ENCODE data around the gene RFTN1. TPM values are rescaled to one million over a fixed set of nuclear protein-coding genes. Genes with fewer than 3 reads are reported as not detected.

Gene RFTN1
- total RNA-seq, 1 donor from 2014 or later, result 53.4 TPM

DNA sequence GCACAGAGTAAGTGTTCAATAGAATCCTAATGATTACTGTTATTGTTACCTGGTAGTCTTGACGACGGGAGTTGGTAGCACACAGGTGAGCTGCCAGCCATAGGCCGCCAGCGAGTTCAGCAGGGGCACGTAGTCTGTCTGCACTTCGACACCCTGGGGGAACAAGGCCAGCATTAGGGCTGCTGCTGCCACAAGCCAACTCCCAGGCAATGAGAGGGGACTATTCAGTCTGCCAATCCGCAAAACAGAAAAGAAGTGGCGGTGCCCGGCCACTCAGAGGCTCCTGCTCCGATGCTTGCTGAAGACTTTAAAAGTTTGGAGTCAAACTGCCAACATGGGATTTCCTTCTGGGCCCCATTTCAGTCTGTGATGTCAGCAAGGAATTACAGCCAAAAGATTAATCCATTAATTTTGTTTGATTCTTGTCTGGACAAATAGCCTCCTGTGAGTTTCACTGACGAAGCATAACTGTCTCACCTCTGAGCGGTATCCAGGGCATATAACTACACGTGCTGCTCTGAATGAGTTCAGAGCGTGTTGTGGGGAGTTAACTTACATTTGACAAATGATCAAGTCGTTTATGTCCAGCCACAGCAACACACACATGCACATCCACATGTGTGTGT, 186.7 kb downstream of the RFTN1 start:
- H3K9me3 Mint-ChIP-seq (ENCODE audit: low read depth), result peaks cover 5% of the 10 kb centered on the region
- H3K27ac Mint-ChIP-seq (ENCODE audit: unreplicated experiment), result no peak overlapping the region
- H3K27me3 Mint-ChIP-seq (ENCODE audit: low read depth), result no peaks in the 10 kb centered on the region
- H3K36me3 Mint-ChIP-seq (ENCODE audit: low read depth), result peaks cover 17% of the 10 kb centered on the region
- no peak for DNase-seq (ENCODE audit: low spot score)
- no peaks in the 10 kb centered on the region for H3K4me1 Mint-ChIP-seq (ENCODE audit: low read depth)
- no peak overlapping the region for H3K4me3 Mint-ChIP-seq (ENCODE audit: unreplicated experiment)
- TF ChIP-seq, protein P1, sequence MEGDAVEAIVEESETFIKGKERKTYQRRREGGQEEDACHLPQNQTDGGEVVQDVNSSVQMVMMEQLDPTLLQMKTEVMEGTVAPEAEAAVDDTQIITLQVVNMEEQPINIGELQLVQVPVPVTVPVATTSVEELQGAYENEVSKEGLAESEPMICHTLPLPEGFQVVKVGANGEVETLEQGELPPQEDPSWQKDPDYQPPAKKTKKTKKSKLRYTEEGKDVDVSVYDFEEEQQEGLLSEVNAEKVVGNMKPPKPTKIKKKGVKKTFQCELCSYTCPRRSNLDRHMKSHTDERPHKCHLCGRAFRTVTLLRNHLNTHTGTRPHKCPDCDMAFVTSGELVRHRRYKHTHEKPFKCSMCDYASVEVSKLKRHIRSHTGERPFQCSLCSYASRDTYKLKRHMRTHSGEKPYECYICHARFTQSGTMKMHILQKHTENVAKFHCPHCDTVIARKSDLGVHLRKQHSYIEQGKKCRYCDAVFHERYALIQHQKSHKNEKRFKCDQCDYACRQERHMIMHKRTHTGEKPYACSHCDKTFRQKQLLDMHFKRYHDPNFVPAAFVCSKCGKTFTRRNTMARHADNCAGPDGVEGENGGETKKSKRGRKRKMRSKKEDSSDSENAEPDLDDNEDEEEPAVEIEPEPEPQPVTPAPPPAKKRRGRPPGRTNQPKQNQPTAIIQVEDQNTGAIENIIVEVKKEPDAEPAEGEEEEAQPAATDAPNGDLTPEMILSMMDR (IDR thresholded peaks at IDR 0.05), result no peak

DNA sequence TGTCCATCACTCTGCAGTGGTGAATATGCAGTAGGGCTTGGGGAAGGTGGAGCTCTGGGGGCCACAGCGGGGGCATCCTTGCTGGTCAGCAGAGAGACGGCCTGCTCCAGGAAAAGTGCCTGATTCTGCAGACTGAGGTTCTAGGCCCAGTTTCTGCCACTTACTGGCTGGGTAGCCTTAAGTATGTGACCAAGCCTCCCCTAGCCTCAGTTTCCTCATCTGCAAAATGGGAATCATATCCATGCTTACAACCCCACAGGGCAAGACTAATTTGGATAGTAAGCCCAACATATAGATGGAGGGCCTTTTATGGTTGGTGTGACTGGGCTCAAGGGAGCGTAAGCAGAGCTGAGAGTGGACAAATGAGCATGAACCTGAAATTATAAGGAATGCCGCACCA, 187.6 kb downstream of the RFTN1 start:
- no peak overlapping the region for H3K27ac Mint-ChIP-seq (ENCODE audit: unreplicated experiment)
- TF ChIP-seq, protein P1 (IDR thresholded peaks at IDR 0.05), result no peak
- no peaks in the 10 kb centered on the region for H3K9me3 Mint-ChIP-seq (ENCODE audit: low read depth)
- H3K36me3 Mint-ChIP-seq (ENCODE audit: low read depth), result peaks cover 18% of the 10 kb centered on the region
- no peaks in the 10 kb centered on the region for H3K4me1 Mint-ChIP-seq (ENCODE audit: low read depth)
- no peak for DNase-seq (ENCODE audit: low spot score)
- H3K4me3 Mint-ChIP-seq (ENCODE audit: unreplicated experiment), result no peak overlapping the region
- H3K27me3 Mint-ChIP-seq (ENCODE audit: low read depth), result no peaks in the 10 kb centered on the region

DNA sequence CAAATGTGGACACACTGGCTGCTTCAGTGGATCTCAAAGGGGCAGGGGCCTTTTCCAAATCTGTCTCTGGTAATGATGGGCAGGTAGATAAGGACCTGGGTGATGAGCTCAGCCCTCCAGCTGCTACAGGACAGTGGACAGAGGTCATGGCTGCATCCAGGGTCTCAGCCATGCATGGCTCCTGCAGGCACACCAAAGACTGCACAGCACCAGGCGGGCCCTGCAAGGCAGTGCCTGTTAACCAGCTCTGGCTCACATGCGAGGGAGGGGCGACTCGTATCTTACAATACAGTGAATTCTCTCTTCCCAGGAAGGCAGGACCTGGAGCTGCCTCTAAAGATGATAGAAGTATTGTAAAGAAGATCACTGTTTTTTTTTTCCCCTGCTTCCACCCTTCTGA, 189.8 kb downstream of the RFTN1 start:
- Mint-ChIP-seq H3K4me3 (ENCODE audit: unreplicated experiment) (no peak overlapping the region), H3K4me1 (ENCODE audit: low read depth) (no peaks in the 10 kb centered on the region), H3K27ac (ENCODE audit: unreplicated experiment) (no peak overlapping the region), H3K27me3 (ENCODE audit: low read depth) (no peaks in the 10 kb centered on the region), H3K36me3 (ENCODE audit: low read depth) (peaks cover 21% of the 10 kb centered on the region), H3K9me3 (ENCODE audit: low read depth) (no peaks in the 10 kb centered on the region)
- DNase-seq (ENCODE audit: low spot score), result no peak
- TF ChIP-seq, protein P1 (IDR thresholded peaks at IDR 0.05), result no peak

DNA sequence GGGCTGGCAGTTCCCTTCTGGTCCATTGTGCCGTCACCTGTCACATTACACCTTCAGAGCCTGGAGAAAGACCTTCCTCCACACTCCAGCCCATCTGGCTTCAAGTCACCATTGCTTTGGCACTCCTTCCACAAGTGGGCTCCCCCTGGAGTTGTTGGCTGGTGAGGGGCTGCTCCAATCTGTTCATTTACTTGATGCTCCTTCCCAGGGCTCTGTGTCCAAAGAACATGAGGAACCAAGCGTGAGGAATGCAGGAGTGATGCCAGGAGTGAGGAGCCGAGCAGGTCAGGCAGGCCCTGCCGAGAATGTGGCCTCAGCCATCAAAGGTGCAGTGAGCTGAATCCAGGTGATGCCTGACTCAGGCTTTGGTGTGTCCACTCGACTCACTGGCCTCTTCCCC, 191.3 kb downstream of the RFTN1 start:
- TF ChIP-seq, protein P1 (IDR thresholded peaks at IDR 0.05), result no peak

DNA sequence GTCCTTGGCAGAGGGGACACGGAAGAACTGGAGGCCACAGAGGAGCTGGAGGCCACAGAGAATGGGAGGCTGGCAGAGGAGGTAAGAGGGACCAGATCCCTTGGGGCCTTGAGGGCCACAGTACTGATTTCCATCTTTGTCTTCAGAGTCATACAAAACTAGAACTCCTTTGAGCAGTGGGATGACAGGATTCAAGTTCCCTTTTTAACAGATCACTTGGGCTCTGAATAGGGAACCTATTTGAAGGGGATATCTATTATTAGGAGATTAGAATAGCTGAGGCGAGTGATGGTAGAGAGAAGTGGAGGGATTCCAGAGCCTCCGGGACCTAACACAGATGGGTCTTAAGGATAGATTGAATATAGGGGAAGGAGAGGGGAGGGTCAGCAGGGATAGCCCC, 192.8 kb downstream of the RFTN1 start:
- Mint-ChIP-seq H3K4me1 (ENCODE audit: low read depth) (no peaks in the 10 kb centered on the region), H3K4me3 (ENCODE audit: unreplicated experiment) (no peak overlapping the region), H3K9me3 (ENCODE audit: low read depth) (no peaks in the 10 kb centered on the region), H3K27me3 (ENCODE audit: low read depth) (no peaks in the 10 kb centered on the region), H3K36me3 (ENCODE audit: low read depth) (peaks cover 35% of the 10 kb centered on the region), H3K27ac (ENCODE audit: unreplicated experiment) (no peak overlapping the region)
- TF ChIP-seq, protein P1 (IDR thresholded peaks at IDR 0.05), result no peak
- no peak for DNase-seq (ENCODE audit: low spot score)

More for the DNA sequence above, 191.3 kb downstream of the RFTN1 start:
- H3K27ac Mint-ChIP-seq (ENCODE audit: unreplicated experiment), result no peak overlapping the region
- no peaks in the 10 kb centered on the region for H3K9me3 Mint-ChIP-seq (ENCODE audit: low read depth)
- H3K36me3 Mint-ChIP-seq (ENCODE audit: low read depth), result peaks cover 26% of the 10 kb centered on the region
- H3K4me3 Mint-ChIP-seq (ENCODE audit: unreplicated experiment), result no peak overlapping the region
- H3K4me1 Mint-ChIP-seq (ENCODE audit: low read depth), result no peaks in the 10 kb centered on the region
- no peaks in the 10 kb centered on the region for H3K27me3 Mint-ChIP-seq (ENCODE audit: low read depth)
- DNase-seq (ENCODE audit: low spot score), result no peak
